ENCODE results near the gene SNAP91. TPM values are rescaled to one million over a fixed set of nuclear protein-coding genes. Genes with fewer than 3 reads are reported as not detected.

The SNAP91 gene
- total and polyA plus RNA-seq, 9 of the 15 experiments (the other 6 are each of a cell fraction or from before 2014, with no cell fraction given), result not detected

DNA sequence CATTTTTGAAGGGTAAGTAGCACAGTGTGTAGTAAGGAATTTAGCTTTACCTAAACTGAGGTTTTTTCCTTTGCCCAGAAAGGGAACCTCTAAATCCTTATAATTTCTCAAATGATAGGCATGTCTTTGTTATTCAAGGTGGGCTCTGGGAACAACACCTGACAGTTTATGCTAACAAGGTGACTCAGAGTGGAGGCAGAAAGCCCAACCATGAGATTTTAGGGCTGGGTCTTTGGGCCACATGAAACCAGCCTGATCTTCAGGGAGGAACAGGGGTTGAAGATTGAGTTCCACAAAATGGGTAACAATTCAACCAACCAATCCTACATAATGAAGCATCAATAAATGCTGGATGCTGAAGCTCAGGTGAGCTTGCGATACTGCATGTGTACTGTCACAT is 149.9 kb downstream of the SNAP91 start:
- 0% methylated on average over 1 of the region's 1 CpG for WGBS (ENCODE audit: insufficient coverage, low coverage, missing lambda C conversion rate)
- Histone ChIP-seq H3K9ac (ENCODE audit: insufficient read depth in 1 of 2, low read depth in 2 of 2, low read length in 2 of 2) (no peak overlapping the region), H3K4me2 (ENCODE audit: insufficient read depth, low read length) (no peak overlapping the region), H3K9me1 (ENCODE audit: control insufficient read depth, insufficient read depth, low read length) (no peaks in the 10 kb centered on the region), H3K27ac (ENCODE audit: extremely low read depth, low read depth, low read length) (no peak overlapping the region), H2AFZ (ENCODE audit: low read depth, low read length) (no peak overlapping the region), H4K20me1 (replicated peaks; ENCODE audit: control insufficient read depth, insufficient read depth, low read length) (no peaks in the 10 kb centered on the region), H3K36me3 (ENCODE audit: control insufficient read depth, insufficient read depth, low read length) (no peaks in the 10 kb centered on the region), H3K27me3 (ENCODE audit: control insufficient read depth in 2 of 2, insufficient read depth in 2 of 2, low read length in 2 of 2) (no peaks in the 10 kb centered on the region; a peak in 1 of 5 replicates), H3K4me1 (replicated peaks in 1 of 2; ENCODE audit: control insufficient read depth in 2 of 2, insufficient read depth in 2 of 2, low read length in 2 of 2) (no peaks in the 10 kb centered on the region), H3K4me3 (no peak overlapping the region), H3K9me3 (replicated peaks; ENCODE audit: control insufficient read depth, insufficient read depth, low read depth, low read length) (no peaks in the 10 kb centered on the region), H3K79me2 (ENCODE audit: control insufficient read depth, insufficient read depth, low read length) (no peaks in the 10 kb centered on the region)
- TF ChIP-seq ETV5 (CRISPR knock-in tag; IDR thresholded peaks at IDR 0.05; ENCODE audit: low read depth) (no peak), FOXK1 (CRISPR knock-in tag; IDR thresholded peaks at IDR 0.05; ENCODE audit: borderline replicate concordance) (no peak), NFXL1 (CRISPR knock-in tag; IDR thresholded peaks at IDR 0.05) (no peak), ZKSCAN3 (CRISPR knock-in tag; IDR thresholded peaks at IDR 0.05) (no peak), EP300 (IDR thresholded peaks at IDR 0.05; ENCODE audit: low read length) (no peak)
- POLR2A ChIA-PET, result no interaction called here
- in situ Hi-C loops (cut with MboI), result no loop called here
- DNase-seq (ENCODE audit: extremely low read depth in 1 of 4, low spot score in 3 of 4) (no peak), ATAC-seq (no peak), FAIRE-seq (no peak)
- intact Hi-C loops (cut with micrococcal nuclease), result no loop called here
- CTCF ChIA-PET (ENCODE audit: low intra/inter-chr PET ratio), result no interaction called here
- BruUV-seq (replicated peaks), result no TSS peak

DNA sequence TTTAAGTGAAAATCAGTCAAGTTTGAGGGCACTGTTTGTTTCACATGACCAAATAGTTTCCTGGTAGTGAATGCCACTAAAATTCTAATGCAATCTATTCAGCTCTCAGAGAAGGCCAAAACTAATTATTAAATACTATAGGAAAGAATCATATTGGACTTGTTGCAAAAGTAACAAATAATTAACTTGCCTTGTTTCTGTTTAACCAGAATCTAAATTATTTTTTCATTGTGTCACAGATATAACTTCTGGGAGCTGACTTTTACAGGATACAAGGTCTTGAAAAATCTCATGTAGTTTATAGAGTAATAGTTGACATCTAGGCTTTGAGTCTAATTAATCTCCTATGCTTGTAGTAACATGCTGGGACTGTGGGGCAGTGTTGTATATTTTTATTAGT is 152.0 kb downstream of the SNAP91 start:
- Histone ChIP-seq H3K4me3 (no peak overlapping the region), H3K27ac (ENCODE audit: extremely low read depth, low read depth, low read length) (no peak overlapping the region), H2AFZ (ENCODE audit: low read depth, low read length) (no peak overlapping the region), H3K79me2 (ENCODE audit: control insufficient read depth, insufficient read depth, low read length) (no peaks in the 10 kb centered on the region), H3K9ac (ENCODE audit: insufficient read depth in 1 of 2, low read depth in 2 of 2, low read length in 2 of 2) (no peak overlapping the region), H3K9me3 (replicated peaks; ENCODE audit: control insufficient read depth, insufficient read depth, low read depth, low read length) (no peaks in the 10 kb centered on the region), H3K9me1 (ENCODE audit: control insufficient read depth, insufficient read depth, low read length) (no peaks in the 10 kb centered on the region), H3K27me3 (ENCODE audit: control insufficient read depth in 2 of 2, insufficient read depth in 2 of 2, low read length in 2 of 2) (no peaks in the 10 kb centered on the region; a peak in 1 of 5 replicates), H3K4me1 (replicated peaks in 1 of 2; ENCODE audit: control insufficient read depth in 2 of 2, insufficient read depth in 2 of 2, low read length in 2 of 2) (no peaks in the 10 kb centered on the region), H3K4me2 (ENCODE audit: insufficient read depth, low read length) (no peak overlapping the region), H4K20me1 (replicated peaks; ENCODE audit: control insufficient read depth, insufficient read depth, low read length) (no peaks in the 10 kb centered on the region), H3K36me3 (ENCODE audit: control insufficient read depth, insufficient read depth, low read length) (no peaks in the 10 kb centered on the region)
- DNase-seq (ENCODE audit: extremely low read depth in 1 of 4, low spot score in 3 of 4) (no peak), ATAC-seq (no peak), FAIRE-seq (no peak)
- BruUV-seq (replicated peaks), result no TSS peak
- ChIA-PET CTCF (ENCODE audit: low intra/inter-chr PET ratio) (no interaction called here), POLR2A (no interaction called here)
- intact Hi-C loops (cut with micrococcal nuclease), result no loop called here
- in situ Hi-C loops (cut with MboI), result no loop called here
- no peak for TF ChIP-seq CCAR2 (IDR thresholded peaks at IDR 0.05; ENCODE audit: low read depth, low read length)
- no peak for TF ChIP-seq MTA1 (IDR thresholded peaks at IDR 0.05; ENCODE audit: borderline replicate concordance)
- TF ChIP-seq CAMTA2 (CRISPR knock-in tag; conservative IDR thresholded peaks at IDR 0.05), result no peak
- no peak for TF ChIP-seq EHMT2 (IDR thresholded peaks at IDR 0.05)
- TF ChIP-seq PML (IDR thresholded peaks at IDR 0.05; ENCODE audit: low read length), result no peak
- TF ChIP-seq, protein P1, sequence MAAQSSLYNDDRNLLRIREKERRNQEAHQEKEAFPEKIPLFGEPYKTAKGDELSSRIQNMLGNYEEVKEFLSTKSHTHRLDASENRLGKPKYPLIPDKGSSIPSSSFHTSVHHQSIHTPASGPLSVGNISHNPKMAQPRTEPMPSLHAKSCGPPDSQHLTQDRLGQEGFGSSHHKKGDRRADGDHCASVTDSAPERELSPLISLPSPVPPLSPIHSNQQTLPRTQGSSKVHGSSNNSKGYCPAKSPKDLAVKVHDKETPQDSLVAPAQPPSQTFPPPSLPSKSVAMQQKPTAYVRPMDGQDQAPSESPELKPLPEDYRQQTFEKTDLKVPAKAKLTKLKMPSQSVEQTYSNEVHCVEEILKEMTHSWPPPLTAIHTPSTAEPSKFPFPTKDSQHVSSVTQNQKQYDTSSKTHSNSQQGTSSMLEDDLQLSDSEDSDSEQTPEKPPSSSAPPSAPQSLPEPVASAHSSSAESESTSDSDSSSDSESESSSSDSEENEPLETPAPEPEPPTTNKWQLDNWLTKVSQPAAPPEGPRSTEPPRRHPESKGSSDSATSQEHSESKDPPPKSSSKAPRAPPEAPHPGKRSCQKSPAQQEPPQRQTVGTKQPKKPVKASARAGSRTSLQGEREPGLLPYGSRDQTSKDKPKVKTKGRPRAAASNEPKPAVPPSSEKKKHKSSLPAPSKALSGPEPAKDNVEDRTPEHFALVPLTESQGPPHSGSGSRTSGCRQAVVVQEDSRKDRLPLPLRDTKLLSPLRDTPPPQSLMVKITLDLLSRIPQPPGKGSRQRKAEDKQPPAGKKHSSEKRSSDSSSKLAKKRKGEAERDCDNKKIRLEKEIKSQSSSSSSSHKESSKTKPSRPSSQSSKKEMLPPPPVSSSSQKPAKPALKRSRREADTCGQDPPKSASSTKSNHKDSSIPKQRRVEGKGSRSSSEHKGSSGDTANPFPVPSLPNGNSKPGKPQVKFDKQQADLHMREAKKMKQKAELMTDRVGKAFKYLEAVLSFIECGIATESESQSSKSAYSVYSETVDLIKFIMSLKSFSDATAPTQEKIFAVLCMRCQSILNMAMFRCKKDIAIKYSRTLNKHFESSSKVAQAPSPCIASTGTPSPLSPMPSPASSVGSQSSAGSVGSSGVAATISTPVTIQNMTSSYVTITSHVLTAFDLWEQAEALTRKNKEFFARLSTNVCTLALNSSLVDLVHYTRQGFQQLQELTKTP (IDR thresholded peaks at IDR 0.05; ENCODE audit: low read depth in 1 of 2, partially characterized antibody in 2 of 2), result no peak
- TF ChIP-seq MIER1 (IDR thresholded peaks at IDR 0.05; ENCODE audit: low read depth), result no peak
- no peak for TF ChIP-seq NUFIP1 (IDR thresholded peaks at IDR 0.05; ENCODE audit: partially characterized antibody)

All from K562 (cell line).